ENCODE measurements around the gene NAA25.
"Not testable (repeated sequence)": the region's sequence is repeated elsewhere in the genome, so short reads cannot be mapped to it uniquely, and the experiment has no call there.

The NAA25 gene

DNA sequence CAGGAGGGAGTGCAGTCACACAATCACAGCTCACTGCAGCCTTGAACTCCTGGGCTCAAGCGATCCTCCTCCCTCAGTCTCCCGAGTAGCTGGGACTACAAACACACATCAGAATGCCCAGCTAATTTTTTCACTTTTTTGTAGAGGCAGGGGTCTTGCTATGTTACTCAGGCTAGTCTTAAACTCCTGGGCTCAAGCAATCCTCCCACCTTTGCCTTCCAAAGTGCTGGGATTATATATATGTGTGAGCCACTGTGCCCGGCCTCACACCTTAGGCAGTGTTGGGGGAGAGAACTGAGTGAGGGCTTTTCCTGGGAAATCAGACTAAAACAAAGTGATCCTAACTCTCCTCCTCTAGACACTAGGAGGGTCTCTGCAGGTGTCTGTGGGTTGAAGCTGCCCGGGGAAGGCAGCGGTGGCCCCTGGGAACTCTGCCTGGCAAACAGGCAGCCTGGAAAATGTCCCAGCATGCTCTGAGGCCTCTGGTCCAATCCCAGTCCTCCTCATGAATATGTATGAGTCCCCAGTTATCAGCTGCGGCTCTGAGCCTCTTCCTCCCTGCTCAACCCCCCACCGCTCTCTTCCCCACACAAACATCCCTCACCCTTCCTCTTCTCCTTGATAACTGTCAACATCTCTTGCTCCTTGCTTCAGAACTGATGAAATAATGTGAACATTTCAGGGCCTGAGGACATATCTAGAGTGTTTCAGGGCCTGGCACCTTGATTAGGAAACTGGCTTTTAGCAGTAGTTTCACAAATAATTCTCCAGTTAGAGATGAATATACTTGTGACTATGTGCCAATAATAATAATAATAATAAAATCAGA, 7.9 kb upstream of the NAA25 start:
- DNase-seq (ENCODE audit: low read depth in 1 of 2, low spot score in 1 of 2), result no peak

DNA sequence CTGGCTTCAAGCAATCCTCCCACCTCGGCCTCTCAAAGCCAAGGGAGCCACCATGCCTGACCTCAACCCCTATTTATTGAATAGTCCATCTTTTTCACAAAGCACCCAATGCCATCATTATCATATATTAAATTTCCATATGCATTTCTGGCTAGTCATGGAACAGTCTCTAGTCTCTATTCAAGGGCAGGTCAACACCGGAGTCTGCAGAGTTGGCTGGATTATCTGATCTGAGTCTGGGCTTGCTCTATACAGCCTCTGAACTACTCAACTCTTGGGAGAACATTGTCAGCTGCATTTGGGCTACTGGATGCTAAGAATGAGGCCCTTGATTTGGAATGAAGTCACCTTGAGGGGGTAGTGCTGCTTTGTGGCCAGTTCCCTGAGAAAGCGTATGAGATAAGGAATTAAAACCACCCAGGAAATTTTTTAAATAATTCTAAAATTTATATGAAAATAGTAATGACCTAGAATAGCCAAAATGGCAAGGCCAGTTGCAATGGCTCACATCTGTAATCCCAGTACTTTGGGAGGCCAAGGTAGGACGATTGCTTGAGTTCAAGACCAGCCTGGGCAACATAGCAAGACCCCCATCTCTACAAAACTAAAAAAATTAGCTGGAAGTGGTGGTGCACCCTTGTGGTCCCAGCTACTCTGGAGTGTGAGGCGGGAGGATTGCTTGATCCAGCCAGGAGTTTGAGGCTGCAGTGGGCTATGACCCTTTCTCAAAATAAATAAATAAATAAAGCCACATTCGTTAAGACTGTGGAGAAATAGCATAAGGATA, 6.9 kb upstream of the NAA25 start:
- no peak for DNase-seq (ENCODE audit: low read depth in 1 of 2, low spot score in 1 of 2)

DNA sequence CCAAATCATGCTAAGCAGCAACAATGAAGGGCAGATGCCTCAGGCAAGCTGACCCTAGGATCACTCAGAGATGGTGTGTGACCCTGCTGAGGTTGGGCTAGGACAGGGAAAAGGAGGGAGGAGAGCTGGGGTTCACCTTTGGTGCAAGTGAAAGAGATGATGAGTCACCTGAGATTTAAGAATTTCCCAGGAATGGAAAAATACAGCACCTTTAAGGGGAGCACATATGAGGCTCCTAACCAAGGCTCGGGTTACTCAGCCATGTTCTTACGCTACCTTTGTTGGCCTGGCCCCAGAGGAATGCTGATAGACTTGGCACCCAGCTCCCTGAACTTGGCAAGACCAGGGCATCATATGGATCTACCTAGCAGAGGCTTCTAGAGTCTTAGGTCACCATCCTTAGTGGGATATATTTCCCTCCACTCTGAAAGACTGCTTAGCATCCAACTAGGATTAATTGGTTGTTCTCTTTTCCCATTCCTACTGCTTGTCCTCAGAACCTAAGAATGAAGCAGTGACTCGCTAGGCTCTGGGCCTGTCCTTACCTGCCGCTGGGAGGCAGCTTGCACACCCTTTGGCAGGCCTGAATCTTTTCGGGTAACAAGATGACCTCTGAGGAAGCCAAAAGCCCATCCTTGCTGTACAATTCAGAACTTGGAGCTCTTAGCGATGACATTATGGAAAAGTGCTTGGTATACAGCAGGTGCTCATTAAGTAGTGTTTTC, 4.0 kb upstream of the NAA25 start:
- DNase-seq (ENCODE audit: low read depth in 1 of 2, low spot score in 1 of 2), result no peak

DNA sequence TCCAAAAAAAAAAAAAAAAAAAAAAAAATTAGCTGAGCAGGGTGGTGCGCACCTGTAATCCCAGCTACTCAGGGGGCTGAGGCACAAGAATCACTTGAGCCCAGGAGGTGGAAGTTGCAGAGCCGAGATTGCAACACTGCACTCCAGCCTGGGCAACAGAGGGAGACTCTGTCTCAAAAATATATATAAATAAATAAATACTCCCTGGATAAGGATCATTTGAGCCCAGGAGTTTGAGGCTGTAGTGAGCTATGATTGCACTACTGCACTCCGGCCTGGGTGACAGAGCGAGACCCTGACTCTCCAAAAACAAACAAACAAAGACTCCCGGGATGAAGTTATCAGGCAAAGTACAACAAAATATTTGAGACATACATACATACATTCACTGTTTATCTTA, 3.3 kb upstream of the NAA25 start:
- no peak for DNase-seq (ENCODE audit: low read depth in 1 of 2, low spot score in 1 of 2)

DNA sequence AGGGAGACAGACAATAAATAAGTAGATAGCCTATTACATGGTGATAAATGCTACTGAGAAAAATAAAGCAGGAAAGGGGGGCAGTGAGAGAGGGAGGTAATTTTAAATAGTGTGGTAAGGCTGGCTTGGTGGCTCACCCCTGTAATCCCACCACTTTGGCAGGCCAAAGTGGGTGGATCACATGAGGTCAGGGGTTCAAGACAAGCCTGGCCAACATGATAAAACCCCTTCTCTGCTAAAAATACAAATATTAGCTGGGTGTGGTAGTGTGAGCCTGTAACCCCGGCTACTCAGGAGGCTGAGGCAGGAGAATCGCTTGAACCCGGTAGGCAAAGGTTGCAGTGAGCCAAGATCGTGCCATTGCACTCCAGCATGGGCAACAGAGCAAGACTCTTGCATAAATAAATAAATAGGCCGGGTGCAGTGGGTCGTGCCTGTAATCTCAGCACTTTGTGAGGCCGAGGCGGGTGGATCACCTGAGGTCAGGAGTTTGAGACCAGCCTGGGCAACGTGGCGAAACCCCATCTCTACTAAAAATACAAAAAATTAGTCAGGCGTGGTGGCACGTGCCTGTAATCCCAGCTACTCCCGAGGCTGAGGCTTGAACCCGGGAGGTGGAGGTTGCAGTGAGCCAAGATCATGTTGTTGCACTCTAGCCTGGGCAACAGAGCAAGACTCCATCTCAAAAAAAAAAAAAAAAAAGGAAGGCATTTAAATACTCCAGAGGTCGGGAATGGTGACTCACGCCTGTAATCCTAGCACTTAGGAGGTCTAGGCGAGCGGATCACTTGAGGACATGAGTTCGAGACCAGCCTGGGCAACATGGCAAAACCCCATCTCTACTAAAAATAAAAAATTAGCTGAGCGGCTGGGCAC, 2.4 kb upstream of the NAA25 start:
- DNase-seq (ENCODE audit: low read depth in 1 of 2, low spot score in 1 of 2), result not testable (repeated sequence)

DNA sequence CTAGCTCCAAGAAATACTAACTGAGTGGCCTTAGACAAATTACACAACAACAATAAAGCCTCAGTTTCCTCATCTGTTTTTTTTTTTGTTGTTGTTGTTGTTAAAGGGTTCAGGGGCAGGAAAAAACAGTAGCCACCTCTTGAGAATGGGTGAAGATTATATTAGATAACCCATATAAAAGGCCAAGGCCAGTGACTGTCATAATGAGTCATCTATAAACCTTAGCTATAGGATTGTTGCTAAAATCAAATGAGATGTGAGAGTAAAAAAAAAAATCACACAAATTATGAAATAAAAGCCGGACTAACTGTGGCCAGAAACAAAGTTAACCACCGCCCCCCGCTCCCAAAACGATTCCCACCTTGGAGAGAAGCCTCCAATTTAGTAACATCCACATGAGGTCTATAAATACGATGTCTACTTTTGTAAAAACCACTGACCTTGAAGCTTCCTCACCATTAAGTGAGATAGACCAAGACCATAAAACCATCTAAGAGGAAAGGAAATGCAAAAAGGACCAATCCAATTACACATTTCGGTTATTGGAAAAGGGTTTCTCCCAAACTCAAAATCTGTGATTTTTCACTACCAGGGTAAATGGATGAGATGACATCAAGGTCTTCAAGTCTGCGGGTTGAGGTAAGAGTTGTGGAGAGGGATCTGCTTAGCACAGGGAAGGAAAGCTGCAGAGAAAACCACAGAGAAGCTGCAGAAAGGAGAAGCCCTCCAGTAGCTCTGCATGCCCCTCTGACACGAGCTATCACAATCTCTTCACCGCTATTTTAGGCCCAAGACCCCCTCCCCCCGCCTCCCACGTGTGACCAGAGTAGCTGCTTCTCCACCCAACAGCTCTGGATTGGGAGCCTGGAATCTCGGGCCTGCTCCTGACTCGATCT, 1.0 kb downstream of the NAA25 start:
- DNase-seq (ENCODE audit: low read depth in 1 of 2, low spot score in 1 of 2), result no peak

DNA sequence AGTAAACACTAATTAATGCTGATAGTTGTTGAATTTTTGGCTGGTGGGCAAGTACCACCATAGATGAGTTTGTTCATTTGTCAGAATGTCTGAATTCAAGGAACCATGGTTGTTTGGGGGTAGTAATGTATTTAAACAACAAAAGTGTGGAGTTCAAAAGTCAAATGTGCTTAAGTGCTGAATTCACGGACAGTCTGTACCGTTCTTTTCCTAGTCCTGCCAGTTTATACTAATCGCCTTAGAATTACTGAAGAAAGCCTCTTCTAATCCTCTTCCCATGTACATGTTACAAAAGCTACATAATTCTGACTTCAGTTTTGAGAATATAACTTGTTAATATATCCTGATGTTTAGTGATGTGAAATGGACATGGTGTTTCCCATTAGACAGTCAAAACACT, 2.7 kb downstream of the NAA25 start:
- DNase-seq (ENCODE audit: low read depth in 1 of 2, low spot score in 1 of 2), result no peak

DNA sequence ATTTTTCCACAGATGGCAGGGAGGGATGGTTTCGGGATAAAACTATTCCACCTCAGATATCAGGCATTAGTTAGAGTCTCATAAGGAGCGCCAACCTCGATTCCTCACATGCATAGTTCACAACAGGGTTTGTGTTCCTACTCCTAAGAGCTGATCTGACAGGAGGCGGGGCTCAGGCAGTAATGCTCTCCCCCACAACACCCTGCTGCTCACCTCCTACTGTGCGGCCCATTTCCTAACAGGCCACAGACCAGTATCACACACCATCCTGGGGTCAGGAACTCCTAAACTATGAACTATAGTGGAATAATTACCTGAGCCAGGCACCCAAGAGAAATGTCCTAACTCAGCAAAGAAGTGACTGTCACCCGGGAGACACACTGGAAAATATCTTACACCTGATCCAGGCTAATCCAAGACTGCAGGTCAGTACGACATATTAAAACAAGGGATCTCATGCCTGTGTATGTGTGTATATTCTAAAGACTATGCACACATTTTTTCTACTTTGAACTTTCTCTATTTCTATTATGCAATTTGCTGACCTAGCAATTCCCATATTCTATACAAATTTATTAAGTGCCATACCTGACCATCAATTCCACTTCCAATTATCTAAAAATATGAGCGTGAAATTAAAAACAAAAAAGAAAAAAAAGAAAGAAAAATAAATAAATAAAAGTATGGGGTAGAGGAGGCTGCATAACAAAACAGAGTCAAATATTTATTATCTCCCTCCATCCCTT, 4.7 kb downstream of the NAA25 start:
- no peak for DNase-seq (ENCODE audit: low read depth in 1 of 2, low spot score in 1 of 2)

DNA sequence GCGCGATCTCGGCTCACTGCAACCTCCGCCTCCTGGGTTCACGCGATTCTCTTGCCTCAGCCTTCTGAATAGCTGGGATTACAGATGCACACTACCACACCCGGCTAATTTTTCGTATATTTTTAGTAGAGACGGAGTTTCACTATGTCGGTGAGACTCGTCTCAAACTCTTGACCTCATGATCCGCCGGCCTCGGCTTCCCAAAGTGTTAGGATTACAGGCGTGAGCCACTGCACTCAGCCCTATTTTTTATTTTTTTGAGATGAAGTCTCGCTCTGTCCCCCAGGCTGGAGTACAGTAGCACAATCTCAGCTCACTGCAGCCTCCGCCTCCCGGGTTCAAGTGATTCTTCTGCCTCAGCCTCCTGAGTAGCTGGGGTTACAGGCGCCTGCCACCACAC, 5.8 kb downstream of the NAA25 start:
- not testable (repeated sequence) for DNase-seq (ENCODE audit: low read depth in 1 of 2, low spot score in 1 of 2)

DNA sequence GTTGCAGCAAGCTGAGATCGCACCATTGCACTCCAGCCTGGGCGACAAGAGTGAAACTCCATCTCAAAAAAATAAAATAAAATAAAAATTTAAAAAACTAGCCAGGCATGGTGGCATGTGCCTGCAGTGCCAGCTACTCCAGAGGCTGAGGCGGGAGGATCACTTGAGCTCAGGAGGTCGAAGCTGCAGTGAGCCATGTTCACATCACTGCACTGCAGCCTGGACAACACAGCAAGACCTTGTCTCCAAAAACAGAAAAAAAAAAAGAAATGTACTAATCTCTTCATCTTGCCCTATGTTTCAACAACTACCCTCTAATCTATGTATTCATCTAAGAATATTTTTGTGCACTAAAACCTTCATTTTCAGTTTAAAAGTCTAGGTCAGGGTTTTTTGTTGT, 6.5 kb downstream of the NAA25 start:
- no peak for DNase-seq (ENCODE audit: low read depth in 1 of 2, low spot score in 1 of 2)

DNA sequence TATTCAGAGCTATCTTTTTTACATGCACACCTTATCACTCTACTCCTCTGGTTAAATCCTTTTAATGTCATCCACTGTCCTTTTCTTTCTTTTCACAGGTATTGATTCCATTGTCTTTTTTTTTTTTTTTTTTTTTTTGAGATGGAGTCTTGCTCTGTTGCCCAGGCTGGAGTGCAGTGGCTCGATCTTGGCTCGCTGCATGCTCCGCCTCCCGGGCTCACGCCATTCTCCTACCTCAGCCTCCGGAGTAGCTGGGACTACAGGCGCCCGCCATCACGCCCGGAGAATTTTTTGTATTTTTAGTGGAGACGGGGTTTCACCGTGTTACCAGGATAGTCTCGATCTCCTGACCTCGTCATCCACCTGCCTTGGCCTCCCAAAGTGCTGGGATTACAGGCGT, 8.1 kb downstream of the NAA25 start:
- not testable (repeated sequence) for DNase-seq (ENCODE audit: low read depth in 1 of 2, low spot score in 1 of 2)

DNA sequence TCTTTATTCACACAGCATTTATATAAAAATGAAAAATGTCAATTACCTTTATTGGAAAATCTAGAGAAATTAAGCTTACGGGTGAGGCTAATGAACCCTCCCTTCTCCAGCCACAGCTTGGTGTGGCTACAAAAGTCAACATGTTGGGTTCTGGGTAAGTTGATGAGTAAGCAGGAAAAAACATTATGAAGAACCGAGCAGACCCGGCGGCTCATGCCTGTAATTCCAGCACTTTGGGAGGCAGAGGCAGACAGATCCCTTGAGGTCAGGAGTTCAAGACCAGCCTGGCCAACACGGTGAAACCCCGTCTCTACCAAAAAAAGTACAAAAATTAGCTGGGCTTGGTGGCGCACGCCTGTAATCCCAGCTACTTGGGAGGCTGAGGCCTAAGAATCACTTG, 10.9 kb downstream of the NAA25 start:
- no peak for DNase-seq (ENCODE audit: low read depth in 1 of 2, low spot score in 1 of 2)

DNA sequence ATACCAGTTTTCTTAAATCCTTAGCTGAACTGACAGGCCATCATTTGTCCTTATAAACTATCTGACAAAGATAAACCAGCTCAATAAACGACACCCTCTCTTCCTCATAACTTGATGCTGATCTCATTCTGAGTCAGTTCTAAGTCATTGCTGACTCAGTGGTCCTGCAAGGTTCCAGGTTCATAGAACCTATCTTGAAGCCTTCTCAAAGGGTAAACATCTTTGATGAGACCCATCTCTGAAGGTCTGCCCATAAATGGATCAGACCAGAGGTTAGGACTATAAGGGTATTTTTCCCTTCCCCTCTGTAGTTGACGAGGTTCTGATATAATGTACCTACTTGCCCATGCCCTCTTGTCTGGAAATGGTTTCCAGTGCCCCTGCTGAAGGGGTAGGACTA, 11.9 kb downstream of the NAA25 start:
- DNase-seq (ENCODE audit: low read depth in 1 of 2, low spot score in 1 of 2), result no peak

DNA sequence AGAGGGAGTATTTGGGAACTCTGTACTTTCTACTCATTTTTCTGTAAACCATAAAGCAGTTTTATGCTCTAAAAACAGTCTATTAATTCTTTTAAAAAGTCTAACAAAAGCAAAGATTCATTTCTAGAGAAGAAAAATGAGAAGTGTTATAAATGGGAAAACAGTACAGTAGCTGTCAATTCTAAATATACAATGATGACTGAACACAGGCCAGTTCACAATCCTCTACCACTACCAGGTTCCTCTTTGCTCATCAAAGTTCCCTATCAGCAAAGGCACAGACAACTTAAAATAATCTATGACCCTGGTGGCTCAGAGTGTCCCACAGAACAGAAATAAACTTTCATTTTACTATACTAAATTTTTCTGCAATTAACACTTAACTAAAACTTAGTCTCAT, 12.5 kb downstream of the NAA25 start:
- no peak for DNase-seq (ENCODE audit: low read depth in 1 of 2, low spot score in 1 of 2)

DNA sequence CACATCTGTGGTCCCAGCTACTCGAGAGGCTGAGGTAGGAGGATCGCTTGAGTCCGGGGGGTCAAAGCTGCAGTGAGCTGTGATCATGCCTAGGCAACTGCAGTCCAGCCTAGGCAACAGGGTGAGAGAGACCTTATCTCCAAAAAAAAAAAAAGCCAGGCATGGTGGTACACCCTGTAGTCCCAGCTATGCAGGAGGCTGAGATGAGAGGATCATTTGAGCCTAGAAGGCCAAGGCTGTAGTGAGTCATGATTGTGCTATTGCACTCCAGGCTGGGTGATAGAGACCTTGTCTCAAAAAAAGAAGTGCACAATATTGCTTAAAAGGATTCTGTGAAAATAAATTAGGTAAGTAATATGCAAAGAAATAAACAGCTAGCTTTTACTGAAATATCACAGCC, 17.0 kb downstream of the NAA25 start:
- no peak for DNase-seq (ENCODE audit: low read depth in 1 of 2, low spot score in 1 of 2)

DNA sequence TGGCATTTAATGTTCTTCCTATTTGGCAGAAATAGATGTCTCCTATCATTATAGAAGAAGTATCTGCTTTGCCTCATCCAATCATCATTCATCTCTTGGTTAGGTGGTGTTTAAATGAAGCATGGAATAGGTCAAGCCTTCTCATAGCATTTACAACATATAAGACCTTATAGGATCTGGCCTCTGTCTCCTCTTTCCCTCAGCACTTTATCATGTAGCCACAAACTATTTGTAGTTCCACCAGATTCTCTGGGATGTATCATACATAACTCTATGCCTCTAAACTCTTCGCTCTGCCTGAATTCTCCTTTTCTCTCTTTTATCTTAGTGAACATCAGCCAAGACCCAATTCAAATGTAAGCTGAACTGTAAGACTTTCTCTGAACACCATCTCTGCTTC, 20.7 kb downstream of the NAA25 start:
- no peak for DNase-seq (ENCODE audit: low read depth in 1 of 2, low spot score in 1 of 2)

DNA sequence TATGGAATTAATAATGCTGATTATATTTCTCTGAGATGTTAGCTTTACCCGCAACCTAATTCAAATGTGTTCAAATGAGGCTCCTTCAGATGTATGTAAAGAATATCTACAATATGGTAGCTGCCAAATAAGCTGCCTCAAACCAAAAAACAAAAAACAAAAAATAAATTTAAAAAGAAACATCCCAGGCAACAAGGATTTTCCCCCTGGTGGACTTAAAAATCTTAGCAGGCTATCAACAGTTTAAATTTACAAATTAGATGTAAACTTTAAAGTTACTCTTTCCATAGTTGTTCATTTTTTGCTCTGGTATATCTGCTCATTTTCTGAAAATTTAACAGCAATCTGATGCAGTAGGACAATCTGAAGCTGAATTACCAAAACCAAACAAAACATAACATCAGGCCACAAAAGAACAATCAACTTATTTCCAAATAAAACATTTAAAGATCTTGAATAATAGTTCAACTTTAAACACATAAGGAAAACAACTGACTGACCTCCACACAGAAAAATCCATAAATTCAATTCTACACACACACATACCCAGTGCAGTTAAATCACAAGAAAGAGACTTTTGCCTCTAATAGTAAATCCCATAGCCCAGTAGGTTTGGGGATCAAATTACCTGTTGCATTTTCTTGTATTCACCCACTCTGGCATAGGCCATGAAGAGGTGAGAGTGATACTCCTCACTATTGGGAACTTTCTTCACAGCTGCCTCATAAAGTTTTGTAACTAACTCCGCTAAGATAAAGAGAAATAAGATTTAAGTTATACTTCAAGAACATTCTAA, 21.3 kb downstream of the NAA25 start:
- DNase-seq (ENCODE audit: low read depth in 1 of 2, low spot score in 1 of 2), result no peak

DNA sequence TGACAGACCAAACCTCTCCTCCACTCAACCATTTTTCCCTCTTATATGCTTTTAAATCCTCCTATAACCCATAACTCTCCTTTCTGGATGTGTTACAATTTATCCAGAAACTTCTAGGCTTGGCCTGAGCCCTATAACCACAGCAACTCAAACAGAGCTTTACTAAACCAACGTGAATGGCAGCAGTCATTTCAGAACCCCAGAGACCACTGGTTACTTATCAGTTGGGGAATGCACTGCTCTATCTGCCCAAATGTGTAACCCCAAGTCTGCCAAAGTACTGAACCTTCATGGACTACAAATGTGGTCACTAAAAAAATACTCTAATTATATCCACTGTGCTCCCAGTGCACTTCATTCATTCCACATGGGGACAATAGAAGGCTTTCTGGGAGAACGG, 42.0 kb downstream of the NAA25 start:
- DNase-seq (ENCODE audit: low read depth in 1 of 2, low spot score in 1 of 2), result no peak
